Adipocyte (in vitro differentiated cells): ENCODE results near the gene TSC2.

Experiments used
- DNase-seq: peaks from one replicate; pipeline ENCODE4 v3.0.0-alpha.2; 2015; ENCODE audit warnings: low read depth
- H3K27me3 ChIP-seq: replicated peaks from 2 replicates; pipeline ENCODE4 v1.7.0; 2013; ENCODE audit warnings: mild to moderate bottlenecking, low read length, moderate library complexity; ENCODE audit not compliant: control insufficient read depth, insufficient read depth
- H3K36me3 ChIP-seq: 2 replicates; pipeline ENCODE4 v1.7.0; 2013; ENCODE audit warnings: low read length, mild to moderate bottlenecking, moderate library complexity; ENCODE audit not compliant: control insufficient read depth, insufficient read depth, severe bottlenecking
- H3K4me1 ChIP-seq: 2 replicates; pipeline ENCODE4 v1.7.0; 2013; ENCODE audit warnings: mild to moderate bottlenecking, low read length, moderate library complexity; ENCODE audit not compliant: control insufficient read depth, insufficient read depth
- H3K4me3 ChIP-seq: 2 replicates; pipeline ENCODE4 v1.7.0; 2013; ENCODE audit warnings: mild to moderate bottlenecking, low read length, moderate library complexity
- H3K9ac ChIP-seq: 2 replicates; pipeline ENCODE4 v1.7.0; 2013; ENCODE audit warnings: mild to moderate bottlenecking, low read length, moderate library complexity
- H3K9me3 ChIP-seq: 2 replicates; pipeline ENCODE4 v1.7.0; 2013; ENCODE audit warnings: mild to moderate bottlenecking, low read length, moderate library complexity; ENCODE audit not compliant: control insufficient read depth

Gene TSC2

DNA sequence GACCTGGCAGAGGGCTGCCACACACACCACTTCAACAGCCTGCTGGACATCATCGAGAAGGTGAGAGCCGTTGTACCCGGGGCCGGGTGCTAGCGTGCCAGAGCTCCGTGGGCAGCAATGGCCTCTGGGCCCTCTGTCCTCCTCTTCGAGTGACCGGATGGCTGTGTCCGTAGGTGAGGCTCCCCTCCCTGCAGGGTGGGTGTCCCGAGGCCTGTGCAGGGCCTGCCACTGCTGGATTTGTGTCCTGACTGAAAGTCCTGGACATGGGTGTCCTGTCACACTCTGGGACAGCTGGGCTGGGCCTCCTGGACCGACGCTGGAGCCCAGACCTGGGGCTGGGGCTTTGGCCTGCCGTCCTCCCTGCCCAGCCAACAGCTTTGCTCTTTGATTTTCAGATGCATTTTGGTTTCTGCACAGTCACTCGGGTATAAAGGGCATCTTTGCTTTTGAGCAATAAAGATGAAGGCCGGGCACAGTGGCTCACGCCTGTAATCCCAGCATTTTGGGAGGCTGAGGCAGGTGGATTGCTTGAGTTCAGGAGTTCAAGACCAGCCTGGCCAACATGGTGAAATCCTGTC, 16.7 kb downstream of the TSC2 start:
- no peak overlapping the region for H3K9ac ChIP-seq
- H3K27me3 ChIP-seq, result no peaks in the 10 kb centered on the region
- H3K4me1 ChIP-seq, result no peaks in the 10 kb centered on the region
- peaks cover 72% of the 10 kb centered on the region for H3K36me3 ChIP-seq
- DNase-seq, result no peak
- no peaks in the 10 kb centered on the region for H3K9me3 ChIP-seq
- no peak overlapping the region for H3K4me3 ChIP-seq

DNA sequence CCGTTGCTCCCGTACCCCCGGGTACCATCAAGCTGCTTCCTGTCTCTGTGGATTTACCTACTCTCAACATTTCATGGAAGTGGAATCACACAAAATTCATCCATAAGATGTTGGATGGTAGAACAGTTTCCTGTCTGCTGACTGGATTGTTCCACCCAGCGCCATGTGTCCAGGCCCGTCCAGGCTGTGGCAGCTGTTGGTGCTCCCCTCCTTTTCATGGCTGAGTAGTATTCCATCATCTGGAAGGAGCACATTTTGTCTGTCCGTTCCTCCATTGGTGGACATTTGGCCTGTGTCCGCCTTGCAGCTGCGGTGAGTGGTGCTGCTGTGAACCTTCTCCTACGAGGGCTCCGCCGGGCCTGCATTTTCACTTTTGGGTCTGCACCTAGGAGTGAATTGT, 18.4 kb downstream of the TSC2 start:
- H3K9ac ChIP-seq, result no peak overlapping the region
- H3K36me3 ChIP-seq, result peaks cover 73% of the 10 kb centered on the region
- H3K4me3 ChIP-seq, result no peak overlapping the region
- no peaks in the 10 kb centered on the region for H3K4me1 ChIP-seq
- H3K9me3 ChIP-seq, result no peaks in the 10 kb centered on the region
- no peaks in the 10 kb centered on the region for H3K27me3 ChIP-seq
- DNase-seq, result no peak

DNA sequence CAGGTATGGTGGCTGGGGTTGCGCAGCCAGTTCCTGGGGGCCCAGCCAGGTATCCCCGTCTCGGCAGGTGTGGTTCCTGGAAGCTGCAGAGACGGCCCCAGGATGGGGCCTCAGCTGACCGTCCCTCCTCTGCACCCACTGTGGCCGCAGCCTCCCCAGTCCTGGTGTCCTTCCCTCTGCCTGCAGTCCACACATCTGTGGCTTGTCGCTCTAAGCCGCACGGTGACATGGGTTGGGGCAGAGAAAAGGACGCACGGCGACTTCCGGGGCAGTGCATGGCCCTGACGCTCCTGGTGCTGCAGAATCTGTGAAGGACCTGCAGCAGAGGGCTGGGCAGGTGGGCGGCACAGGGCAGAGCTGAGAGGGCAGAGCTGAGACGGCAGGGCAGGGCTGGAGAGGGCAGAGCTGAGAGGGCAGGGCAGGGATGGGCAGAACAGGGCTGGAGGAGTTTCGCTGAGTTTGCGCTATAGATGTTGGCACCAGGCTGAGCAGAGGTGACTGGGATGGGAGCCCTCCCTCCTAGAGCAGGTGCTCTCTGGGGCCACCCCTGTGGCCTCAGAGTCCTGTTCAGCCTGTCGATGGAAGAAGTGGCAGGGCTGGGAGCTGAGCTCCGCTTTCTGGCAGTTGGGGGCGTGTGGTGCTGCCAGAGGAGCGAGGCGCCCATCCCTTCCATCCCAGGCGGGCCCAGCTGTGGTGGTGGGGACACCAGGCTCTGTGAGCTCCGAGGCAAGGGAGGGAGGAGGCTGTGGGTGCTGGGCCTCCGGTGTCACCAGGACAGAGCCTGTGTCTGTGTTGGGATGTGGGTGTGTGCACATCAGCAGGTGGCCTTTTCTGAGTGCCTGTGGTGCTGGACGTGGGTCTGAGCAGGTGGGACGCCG, 23.0 kb downstream of the TSC2 start:
- no peak for DNase-seq
- Histone ChIP-seq H3K36me3 (peaks cover 79% of the 10 kb centered on the region), H3K27me3 (no peaks in the 10 kb centered on the region), H3K4me1 (no peaks in the 10 kb centered on the region), H3K9ac (no peak overlapping the region), H3K9me3 (no peaks in the 10 kb centered on the region), H3K4me3 (no peak overlapping the region)

GRCh38 chr16:2071454-2072202, 23.8 kb downstream of the TSC2 start:
- DNase-seq, result no peak
- Histone ChIP-seq H3K27me3 (no peaks in the 10 kb centered on the region), H3K4me3 (no peak overlapping the region), H3K9me3 (no peaks in the 10 kb centered on the region), H3K4me1 (no peaks in the 10 kb centered on the region), H3K36me3 (peaks cover 75% of the 10 kb centered on the region), H3K9ac (no peak overlapping the region)

DNA sequence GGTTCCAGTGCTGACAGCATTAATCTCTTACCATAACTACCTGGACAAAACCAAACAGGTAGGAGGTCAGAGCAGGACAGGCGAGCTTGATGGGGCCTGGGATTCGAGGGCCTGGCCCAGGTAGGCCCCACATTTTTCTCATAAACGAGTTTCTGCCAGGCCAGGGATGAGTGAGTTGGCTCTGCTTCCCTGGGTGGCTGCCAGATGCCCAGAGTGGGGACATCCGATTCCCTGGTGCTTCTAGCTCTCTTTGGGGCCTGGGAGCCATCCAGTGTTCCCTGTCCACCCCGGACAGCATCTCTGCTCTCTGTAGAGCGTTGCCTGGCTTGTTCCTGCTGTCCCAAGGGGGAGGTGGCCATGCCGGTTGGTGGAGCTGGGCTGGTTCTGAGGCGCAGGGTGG, 25.1 kb downstream of the TSC2 start:
- H3K4me3 ChIP-seq, result no peak overlapping the region
- H3K27me3 ChIP-seq, result no peaks in the 10 kb centered on the region
- no peaks in the 10 kb centered on the region for H3K9me3 ChIP-seq
- H3K9ac ChIP-seq, result no peak overlapping the region
- H3K4me1 ChIP-seq, result no peaks in the 10 kb centered on the region
- DNase-seq, result no peak
- H3K36me3 ChIP-seq, result peaks cover 80% of the 10 kb centered on the region

DNA sequence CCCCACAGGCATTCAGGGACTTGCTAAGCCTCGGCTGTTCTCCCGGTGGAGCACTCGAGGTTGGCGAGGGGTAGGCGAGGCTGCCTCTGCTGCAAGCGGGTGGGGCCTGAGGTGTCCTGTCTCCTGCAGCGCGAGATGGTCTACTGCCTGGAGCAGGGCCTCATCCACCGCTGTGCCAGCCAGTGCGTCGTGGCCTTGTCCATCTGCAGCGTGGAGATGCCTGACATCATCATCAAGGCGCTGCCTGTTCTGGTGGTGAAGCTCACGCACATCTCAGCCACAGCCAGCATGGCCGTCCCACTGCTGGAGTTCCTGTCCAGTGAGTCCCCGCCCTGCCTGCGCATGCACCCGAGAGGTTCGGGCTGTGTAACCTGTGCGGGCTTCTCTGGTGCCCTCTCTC, 26.3 kb downstream of the TSC2 start:
- Histone ChIP-seq H3K9me3 (no peaks in the 10 kb centered on the region), H3K4me3 (no peak overlapping the region), H3K36me3 (peaks cover 76% of the 10 kb centered on the region), H3K9ac (no peak overlapping the region), H3K27me3 (no peaks in the 10 kb centered on the region), H3K4me1 (no peaks in the 10 kb centered on the region)
- no peak for DNase-seq

DNA sequence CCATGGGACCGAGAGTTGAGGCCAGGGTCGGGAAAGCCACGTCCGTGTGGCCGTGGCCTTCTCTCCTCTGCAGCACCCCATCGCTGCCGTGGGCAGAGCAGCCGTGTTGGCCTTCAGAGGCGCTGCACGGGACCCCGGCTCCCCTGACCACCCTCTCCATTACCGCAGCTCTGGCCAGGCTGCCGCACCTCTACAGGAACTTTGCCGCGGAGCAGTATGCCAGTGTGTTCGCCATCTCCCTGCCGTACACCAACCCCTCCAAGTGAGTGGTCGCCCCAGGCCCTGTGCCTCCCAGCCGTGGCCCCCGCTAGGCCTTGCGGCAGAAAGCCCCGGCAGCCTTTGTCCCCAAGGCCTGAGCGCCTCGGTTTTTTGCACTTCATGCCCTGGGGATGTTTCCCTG, 27.8 kb downstream of the TSC2 start:
- Histone ChIP-seq H3K4me3 (no peak overlapping the region), H3K4me1 (no peaks in the 10 kb centered on the region), H3K9me3 (no peaks in the 10 kb centered on the region), H3K36me3 (peaks cover 72% of the 10 kb centered on the region), H3K9ac (no peak overlapping the region), H3K27me3 (no peaks in the 10 kb centered on the region)
- DNase-seq, result no peak

DNA sequence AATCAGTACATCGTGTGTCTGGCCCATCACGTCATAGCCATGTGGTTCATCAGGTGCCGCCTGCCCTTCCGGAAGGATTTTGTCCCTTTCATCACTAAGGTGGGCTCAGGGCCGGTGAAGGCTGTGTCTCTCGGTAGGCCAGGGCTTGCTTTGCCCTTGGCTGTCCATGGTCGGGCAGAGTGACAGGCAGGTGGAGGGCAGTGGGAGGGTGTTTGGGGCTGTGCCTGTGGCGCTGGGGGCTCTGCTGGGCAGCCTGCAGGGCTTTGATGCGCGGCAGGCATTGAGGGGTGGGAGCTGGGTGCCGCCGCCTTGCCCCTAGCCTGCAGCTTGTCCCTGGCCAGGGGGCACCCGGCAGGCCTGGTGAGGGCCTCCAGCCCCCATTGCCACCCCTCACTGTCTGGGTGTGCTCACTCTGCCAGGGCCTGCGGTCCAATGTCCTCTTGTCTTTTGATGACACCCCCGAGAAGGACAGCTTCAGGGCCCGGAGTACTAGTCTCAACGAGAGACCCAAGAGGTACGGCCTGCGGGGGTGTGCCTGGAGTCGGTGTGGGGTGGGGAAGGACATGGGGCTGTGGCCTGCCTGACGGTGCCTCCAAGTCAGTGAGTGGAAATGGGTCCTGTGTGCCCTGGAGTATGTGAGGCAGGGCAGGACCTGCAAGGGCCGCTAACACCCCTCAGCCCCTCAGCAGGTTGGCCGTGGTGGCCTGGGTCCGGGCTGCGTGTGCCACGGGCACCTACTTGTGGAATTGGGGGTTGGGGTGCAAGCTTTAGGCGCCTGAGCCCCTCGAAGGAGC, 28.5 kb downstream of the TSC2 start:
- H3K36me3 ChIP-seq, result peaks cover 66% of the 10 kb centered on the region
- no peak overlapping the region for H3K9ac ChIP-seq
- no peaks in the 10 kb centered on the region for H3K4me1 ChIP-seq
- no peaks in the 10 kb centered on the region for H3K9me3 ChIP-seq
- H3K4me3 ChIP-seq, result no peak overlapping the region
- DNase-seq, result no peak
- H3K27me3 ChIP-seq, result no peaks in the 10 kb centered on the region

GRCh38 chr16:2077016-2077415, 29.2 kb downstream of the TSC2 start:
- Histone ChIP-seq H3K4me1 (no peaks in the 10 kb centered on the region), H3K36me3 (peaks cover 65% of the 10 kb centered on the region), H3K27me3 (no peaks in the 10 kb centered on the region), H3K4me3 (no peak overlapping the region), H3K9ac (no peak overlapping the region), H3K9me3 (no peaks in the 10 kb centered on the region)
- DNase-seq, result no peak

DNA sequence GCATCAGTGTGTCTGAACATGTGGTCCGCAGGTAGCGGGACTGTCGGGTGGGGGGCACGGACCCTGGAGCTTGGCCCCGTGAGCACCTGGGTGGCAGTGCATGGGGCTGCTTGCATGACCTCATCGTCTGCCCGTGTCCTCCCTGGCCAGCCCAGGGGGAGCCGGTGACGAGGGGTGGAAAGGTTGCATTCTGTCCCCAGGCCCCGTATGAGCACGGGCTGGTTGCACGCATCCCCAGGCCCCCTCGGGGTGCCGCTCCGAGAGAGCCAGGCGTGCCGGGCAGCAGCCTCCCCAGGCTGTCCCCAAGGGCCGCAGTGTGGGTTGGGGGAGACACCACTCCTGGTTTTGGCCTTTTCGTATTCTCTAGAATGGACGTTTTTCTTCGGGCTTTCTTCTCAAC, 29.9 kb downstream of the TSC2 start:
- Histone ChIP-seq H3K4me3 (no peak overlapping the region), H3K27me3 (no peaks in the 10 kb centered on the region)

GRCh38 chr16:2078096-2078495, 30.3 kb downstream of the TSC2 start:
- DNase-seq, result no peak
- Histone ChIP-seq H3K27me3 (no peaks in the 10 kb centered on the region), H3K4me3 (no peak overlapping the region), H3K9ac (no peak overlapping the region), H3K4me1 (no peaks in the 10 kb centered on the region), H3K9me3 (no peaks in the 10 kb centered on the region), H3K36me3 (peaks cover 60% of the 10 kb centered on the region)

More for the DNA sequence above, 29.9 kb downstream of the TSC2 start:
- Histone ChIP-seq H3K9me3 (no peaks in the 10 kb centered on the region), H3K36me3 (peaks cover 64% of the 10 kb centered on the region), H3K9ac (no peak overlapping the region), H3K4me1 (no peaks in the 10 kb centered on the region)
- no peak for DNase-seq
